Occipital lobe (tissue), 2 donors: ENCODE data around the gene HHIPL2. TPM values are rescaled to one million over a fixed set of nuclear protein-coding genes. Genes with fewer than 3 reads are reported as not detected.
"Not testable (repeated sequence)": the region's sequence is repeated elsewhere in the genome, so short reads cannot be mapped to it uniquely, and the experiment has no call there.

ENCODE experiments used
- DNase-seq: peaks from one replicate; lab custom pipeline; 2025; lab: John Stamatoyannopoulos, UW
- total RNA-seq: library from RNA; depleted of rRNA; stranded (reverse); fragments of >200 nt; gene quantifications from one replicate; pipeline ENCODE4 v1.2.3, GENCODE V29; 2014

The HHIPL2 gene
- total RNA-seq, 1 donor from 2014 or later: 0.16 TPM

- no peak for DNase-seq
Measured at GRCh38 chr1:222540598-222540995, 7.3 kb downstream of the HHIPL2 start.

GRCh38 chr1:222539951-222540597 is 7.8 kb downstream of the HHIPL2 start:
- DNase-seq: no peak

GRCh38 chr1:222535455-222535854 is 12.4 kb downstream of the HHIPL2 start:
- no peak for DNase-seq

GRCh38 chr1:222530852-222531251 is 17.1 kb downstream of the HHIPL2 start:
- no peak for DNase-seq

GRCh38 chr1:222529916-222530315 is 18.0 kb downstream of the HHIPL2 start:
- no peak for DNase-seq

- DNase-seq: no peak
Measured at GRCh38 chr1:222529181-222529580, 18.7 kb downstream of the HHIPL2 start.

GRCh38 chr1:222525951-222526350 is 22.0 kb downstream of the HHIPL2 start:
- DNase-seq: no peak

GRCh38 chr1:222523852-222524251 is 24.1 kb downstream of the HHIPL2 start:
- no peak for DNase-seq

GRCh38 chr1:222522105-222522915 is 25.6 kb downstream of the HHIPL2 start:
- no peak for DNase-seq

- no peak for DNase-seq
Measured at GRCh38 chr1:222521299-222522104, 26.4 kb downstream of the HHIPL2 start.

- not testable (repeated sequence) for DNase-seq
Measured at GRCh38 chr1:222489496-222489895, 58.4 kb downstream of the HHIPL2 start.

- DNase-seq: not testable (repeated sequence)
Measured at GRCh38 chr1:222487774-222488173, 60.1 kb downstream of the HHIPL2 start.

- DNase-seq: not testable (repeated sequence)
Measured at GRCh38 chr1:222484005-222484404, 63.9 kb downstream of the HHIPL2 start.

GRCh38 chr1:222479567-222479966 is 68.3 kb downstream of the HHIPL2 start:
- not testable (repeated sequence) for DNase-seq

- DNase-seq: not testable (repeated sequence)
Measured at GRCh38 chr1:222476436-222476835, 71.5 kb downstream of the HHIPL2 start.

- DNase-seq: not testable (repeated sequence)
Measured at GRCh38 chr1:222473717-222474116, 74.2 kb downstream of the HHIPL2 start.

- DNase-seq: not testable (repeated sequence)
Measured at GRCh38 chr1:222472776-222473540, 74.9 kb downstream of the HHIPL2 start.
